Body of pancreas (tissue), 4 donors: ENCODE results near the gene PHPT1. TPM values are rescaled to one million over a fixed set of nuclear protein-coding genes. Genes with fewer than 3 reads are reported as not detected.

Source experiments
- ATAC-seq: fragments of 150-250 bp; one replicate; pipeline ENCODE4 v1.9.1; 2016
- DNase-seq, 4 donors: peaks; one replicate each; pipeline ENCODE4 v3.0.0-alpha.2; 2019
- H3K27ac ChIP-seq, 4 donors: fragments of 200-600 bp; sonication (generic); 1 replicate in 3 of 4; 2 replicates in 1 of 4; pipeline versions ENCODE4 v1.5.1 to v1.6.1; 2016 to 2019; ENCODE audit warnings: mild to moderate bottlenecking in 1 of 4, mixed read lengths in 1 of 4, moderate library complexity in 1 of 4
- H3K27me3 ChIP-seq, 2 donors: fragments of 200-600 bp; sonication (generic); one replicate each; pipeline ENCODE4 v1.6.0; 2016; ENCODE audit warnings: mild to moderate bottlenecking in 1 of 2
- H3K36me3 ChIP-seq, 2 donors: fragments of 200-600 bp; sonication (generic); replicated peaks in 1 of 2; 2 replicates each; pipeline ENCODE4 v1.5.1; 2016; ENCODE audit warnings: low read depth in 2 of 2; ENCODE audit not compliant: insufficient read depth in 1 of 2
- H3K4me1 ChIP-seq: fragments of 200-600 bp; sonication (generic); one replicate; pipeline ENCODE4 v1.6.0; 2016
- H3K4me3 ChIP-seq, 2 donors: fragments of 200-600 bp; sonication (generic); 1 replicate in 1 of 2; 2 replicates in 1 of 2; pipeline ENCODE4 v1.5.1; 2016 to 2019
- H3K9me3 ChIP-seq, 3 donors: fragments of 200-600 bp; sonication (generic); 1 replicate in 2 of 3; 2 replicates in 1 of 3; pipeline ENCODE4 v1.5.1; 2016
- POLR2A ChIP-seq, 3 donors: fragments of 450-650 bp; IDR thresholded peaks; one replicate each; pipeline ENCODE4 v1.6.1; 2016; ENCODE audit warnings: antibody characterized with exemption in 3 of 3, mild to moderate bottlenecking in 2 of 3
- whole genome bisulfite sequencing, 2 donors: methylation state at CpG; one replicate each; pipeline ENCODE4 v1.1.5; 2017; 5-methylcytosine and 5-hydroxymethylcytosine counted together
- intact Hi-C: fragments of 100-400 bp; cut with DNase I; formaldehyde crosslinking; loops from one replicate; pipeline ENCODE4 v1.15.1; 2023
- total RNA-seq, 2 donors: library from RNA; depleted of rRNA; stranded (reverse); fragments of >200 nt; gene quantifications; one replicate each; pipeline ENCODE4 v1.1.0, GENCODE V29; 2016
- TF ChIP-seq, protein P1 (sequence below), 7 experiments: fragments of 450-650 bp in 4 of 7; fragments of 200-600 bp in 3 of 7; sonication (generic) in 3 of 7; IDR thresholded peaks; one replicate each; pipeline ENCODE4 v1.5.1; 2016 to 2019; ENCODE audit warnings: antibody characterized with exemption in 7 of 7

The PHPT1 gene
- total RNA-seq, 2 donors from 2014 or later: 60.6 to 65.6 TPM

GRCh38 chr9:136803551-136804508 lies 45.4 kb upstream of the PHPT1 start:
- intact Hi-C loops: no loop called here
- no peak for TF ChIP-seq POLR2A (IDR thresholded peaks at IDR 0.05)
- TF ChIP-seq, protein P1, sequence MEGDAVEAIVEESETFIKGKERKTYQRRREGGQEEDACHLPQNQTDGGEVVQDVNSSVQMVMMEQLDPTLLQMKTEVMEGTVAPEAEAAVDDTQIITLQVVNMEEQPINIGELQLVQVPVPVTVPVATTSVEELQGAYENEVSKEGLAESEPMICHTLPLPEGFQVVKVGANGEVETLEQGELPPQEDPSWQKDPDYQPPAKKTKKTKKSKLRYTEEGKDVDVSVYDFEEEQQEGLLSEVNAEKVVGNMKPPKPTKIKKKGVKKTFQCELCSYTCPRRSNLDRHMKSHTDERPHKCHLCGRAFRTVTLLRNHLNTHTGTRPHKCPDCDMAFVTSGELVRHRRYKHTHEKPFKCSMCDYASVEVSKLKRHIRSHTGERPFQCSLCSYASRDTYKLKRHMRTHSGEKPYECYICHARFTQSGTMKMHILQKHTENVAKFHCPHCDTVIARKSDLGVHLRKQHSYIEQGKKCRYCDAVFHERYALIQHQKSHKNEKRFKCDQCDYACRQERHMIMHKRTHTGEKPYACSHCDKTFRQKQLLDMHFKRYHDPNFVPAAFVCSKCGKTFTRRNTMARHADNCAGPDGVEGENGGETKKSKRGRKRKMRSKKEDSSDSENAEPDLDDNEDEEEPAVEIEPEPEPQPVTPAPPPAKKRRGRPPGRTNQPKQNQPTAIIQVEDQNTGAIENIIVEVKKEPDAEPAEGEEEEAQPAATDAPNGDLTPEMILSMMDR (IDR thresholded peaks at IDR 0.05): no peak
- Histone ChIP-seq H3K36me3 (no peaks in the 10 kb centered on the region), H3K27me3 (no peaks in the 10 kb centered on the region), H3K9me3 (no peaks in the 10 kb centered on the region), H3K27ac (no peak overlapping the region), H3K4me1 (peaks cover 45% of the 10 kb centered on the region), H3K4me3 (no peak overlapping the region)
- whole genome bisulfite sequencing, 2 donors: 93 to 95% methylated on average over 22 of the region's 22 CpGs
- ATAC-seq (no peak), DNase-seq (peak in 2 of 4 donors; percentile 1 to 12)

GRCh38 chr9:136804509-136805206 lies 44.6 kb upstream of the PHPT1 start:
- H3K27ac ChIP-seq: no peak overlapping the region
- H3K4me1 ChIP-seq: peaks cover 45% of the 10 kb centered on the region
- no peak overlapping the region for H3K4me3 ChIP-seq
- no peaks in the 10 kb centered on the region for H3K27me3 ChIP-seq
- H3K36me3 ChIP-seq: no peaks in the 10 kb centered on the region
- DNase-seq (peak in 2 of 4 donors; percentile 13 to 21), ATAC-seq (no peak)
- no peak for TF ChIP-seq POLR2A (IDR thresholded peaks at IDR 0.05)
- TF ChIP-seq, protein P1 (IDR thresholded peaks at IDR 0.05): no peak
- no peaks in the 10 kb centered on the region for H3K9me3 ChIP-seq
- intact Hi-C loops: no loop called here
- 90 to 92% methylated on average over 14 to 20 of the region's 20 CpGs for WGBS, 2 donors

DNA sequence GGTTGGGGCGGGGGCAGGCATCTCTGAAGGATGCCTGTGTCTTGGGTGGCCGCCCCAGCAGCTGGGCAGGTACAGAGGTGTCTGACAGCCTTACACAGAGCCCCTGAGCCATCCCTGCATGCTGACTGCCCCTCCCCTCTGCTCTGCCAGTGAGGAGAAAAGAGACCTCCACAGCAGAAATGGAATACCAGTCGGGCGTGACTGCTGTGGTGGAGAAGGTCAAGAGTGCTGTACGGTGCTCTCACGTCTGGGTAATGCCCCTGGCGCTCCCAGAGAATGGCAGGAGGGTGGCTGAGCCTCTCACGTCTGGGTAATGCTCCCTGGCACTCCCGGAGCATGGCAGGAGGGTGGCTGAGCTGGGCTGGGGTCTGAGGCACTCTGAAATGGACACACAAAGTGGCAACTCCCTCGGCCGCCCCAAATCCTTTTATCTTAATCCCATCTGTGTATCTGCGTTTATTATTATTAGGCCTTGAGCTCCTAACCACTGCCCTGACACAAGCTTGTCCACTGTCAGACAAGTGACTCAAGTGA lies 43.9 kb upstream of the PHPT1 start:
- no peak for DNase-seq
- Histone ChIP-seq H3K36me3 (no peaks in the 10 kb centered on the region), H3K4me1 (peaks cover 47% of the 10 kb centered on the region), H3K4me3 (no peak overlapping the region), H3K27ac (no peak overlapping the region), H3K9me3 (no peaks in the 10 kb centered on the region), H3K27me3 (no peaks in the 10 kb centered on the region)
- no peak for ATAC-seq
- intact Hi-C loops: no loop called here
- WGBS, 2 donors: 91 to 93% methylated on average over 10 to 12 of the region's 12 CpGs
- no peak for TF ChIP-seq POLR2A (IDR thresholded peaks at IDR 0.05)
- TF ChIP-seq, protein P1 (IDR thresholded peaks at IDR 0.05): no peak

- no peaks in the 10 kb centered on the region for H3K9me3 ChIP-seq
- no peaks in the 10 kb centered on the region for H3K36me3 ChIP-seq
- WGBS, 2 donors: 96 to 100% methylated on average over 5 to 10 of the region's 10 CpGs
- no peak overlapping the region for H3K4me3 ChIP-seq
- no peak overlapping the region for H3K27ac ChIP-seq
- no peaks in the 10 kb centered on the region for H3K27me3 ChIP-seq
- intact Hi-C loops: no loop called here
- ATAC-seq (no peak), DNase-seq (peak in 1 of 4 donors; percentile 11)
- H3K4me1 ChIP-seq: peaks cover 47% of the 10 kb centered on the region
- TF ChIP-seq, protein P1 (IDR thresholded peaks at IDR 0.05): no peak
- no peak for TF ChIP-seq POLR2A (IDR thresholded peaks at IDR 0.05)
Measured at GRCh38 chr9:136806067-136806466, 43.1 kb upstream of the PHPT1 start.
